RWPE2 (cell line): Measurements from ENCODE around the gene CORO2A.

Source experiments
- ATAC-seq: fragments of 200-7000 bp; cut with Tn5 transposase; 3 replicates; pipeline ENCODE4 v1.9.1; 2021; ENCODE audit warnings: low read depth
- DNase-seq: peaks from one replicate; pipeline ENCODE4 v3.0.0-alpha.2; 2020; ENCODE audit warnings: low spot score
- H3K27ac ChIP-seq: fragments of 450-650 bp; 2 replicates; pipeline ENCODE4 v1.5.1; 2017; ENCODE audit warnings: mild to moderate bottlenecking; ENCODE audit not compliant: poor library complexity, severe bottlenecking
- H3K27me3 ChIP-seq: fragments of 250-450 bp; sonication (Bioruptor Pico); 2 replicates; pipeline ENCODE4 v1.5.1; 2021; ENCODE audit warnings: mild to moderate bottlenecking, moderate library complexity; ENCODE audit not compliant: insufficient read depth, poor library complexity, severe bottlenecking
- H3K36me3 ChIP-seq: fragments of 250-450 bp; sonication (Bioruptor Pico); 2 replicates; pipeline ENCODE4 v1.5.1; 2020; ENCODE audit warnings: low read depth, mild to moderate bottlenecking, moderate library complexity
- H3K4me1 ChIP-seq: fragments of 250-450 bp; sonication (Bioruptor Pico); 2 replicates; pipeline ENCODE4 v1.5.1; 2021; ENCODE audit warnings: mild to moderate bottlenecking, moderate library complexity; ENCODE audit not compliant: insufficient read depth, poor library complexity, severe bottlenecking
- H3K4me3 ChIP-seq: fragments of 250-450 bp; sonication (Bioruptor Pico); 2 replicates; pipeline ENCODE4 v1.5.1; 2021; ENCODE audit warnings: mild to moderate bottlenecking, moderate library complexity; ENCODE audit not compliant: severe bottlenecking
- H3K9me3 ChIP-seq: fragments of 250-450 bp; sonication (Bioruptor Pico); 2 replicates; pipeline ENCODE4 v1.5.1; 2021; ENCODE audit warnings: mild to moderate bottlenecking, moderate library complexity; ENCODE audit not compliant: severe bottlenecking
- TF ChIP-seq, protein P1 (sequence below): fragments of 450-650 bp; IDR thresholded peaks from one replicate; pipeline ENCODE4 v1.5.1; 2017; ENCODE audit warnings: mild to moderate bottlenecking, moderate library complexity; ENCODE audit not compliant: poor library complexity, severe bottlenecking

CORO2A gene

GRCh38 chr9:98209530-98209929, 17.1 kb upstream of the CORO2A start:
- no peak for ATAC-seq

GRCh38 chr9:98208635-98209034, 16.2 kb upstream of the CORO2A start:
- no peak overlapping the region for H3K4me3 ChIP-seq
- ATAC-seq (no peak), DNase-seq (no peak)
- TF ChIP-seq, protein P1, sequence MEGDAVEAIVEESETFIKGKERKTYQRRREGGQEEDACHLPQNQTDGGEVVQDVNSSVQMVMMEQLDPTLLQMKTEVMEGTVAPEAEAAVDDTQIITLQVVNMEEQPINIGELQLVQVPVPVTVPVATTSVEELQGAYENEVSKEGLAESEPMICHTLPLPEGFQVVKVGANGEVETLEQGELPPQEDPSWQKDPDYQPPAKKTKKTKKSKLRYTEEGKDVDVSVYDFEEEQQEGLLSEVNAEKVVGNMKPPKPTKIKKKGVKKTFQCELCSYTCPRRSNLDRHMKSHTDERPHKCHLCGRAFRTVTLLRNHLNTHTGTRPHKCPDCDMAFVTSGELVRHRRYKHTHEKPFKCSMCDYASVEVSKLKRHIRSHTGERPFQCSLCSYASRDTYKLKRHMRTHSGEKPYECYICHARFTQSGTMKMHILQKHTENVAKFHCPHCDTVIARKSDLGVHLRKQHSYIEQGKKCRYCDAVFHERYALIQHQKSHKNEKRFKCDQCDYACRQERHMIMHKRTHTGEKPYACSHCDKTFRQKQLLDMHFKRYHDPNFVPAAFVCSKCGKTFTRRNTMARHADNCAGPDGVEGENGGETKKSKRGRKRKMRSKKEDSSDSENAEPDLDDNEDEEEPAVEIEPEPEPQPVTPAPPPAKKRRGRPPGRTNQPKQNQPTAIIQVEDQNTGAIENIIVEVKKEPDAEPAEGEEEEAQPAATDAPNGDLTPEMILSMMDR: no peak
- H3K27me3 ChIP-seq: no peaks in the 10 kb centered on the region
- H3K36me3 ChIP-seq: peaks cover 90% of the 10 kb centered on the region
- H3K27ac ChIP-seq: peak overlapping the region; percentile 10
- peaks cover 6% of the 10 kb centered on the region for H3K4me1 ChIP-seq
- no peaks in the 10 kb centered on the region for H3K9me3 ChIP-seq

More at GRCh38 chr9:98209530-98209929, 17.1 kb upstream of the CORO2A start:
- H3K36me3 ChIP-seq: peaks cover 84% of the 10 kb centered on the region
- no peak overlapping the region for H3K4me3 ChIP-seq
- DNase-seq: no peak
- H3K27me3 ChIP-seq: no peaks in the 10 kb centered on the region
- H3K27ac ChIP-seq: no peak overlapping the region
- H3K4me1 ChIP-seq: peaks cover 6% of the 10 kb centered on the region
- no peaks in the 10 kb centered on the region for H3K9me3 ChIP-seq
- TF ChIP-seq, protein P1: no peak

DNA sequence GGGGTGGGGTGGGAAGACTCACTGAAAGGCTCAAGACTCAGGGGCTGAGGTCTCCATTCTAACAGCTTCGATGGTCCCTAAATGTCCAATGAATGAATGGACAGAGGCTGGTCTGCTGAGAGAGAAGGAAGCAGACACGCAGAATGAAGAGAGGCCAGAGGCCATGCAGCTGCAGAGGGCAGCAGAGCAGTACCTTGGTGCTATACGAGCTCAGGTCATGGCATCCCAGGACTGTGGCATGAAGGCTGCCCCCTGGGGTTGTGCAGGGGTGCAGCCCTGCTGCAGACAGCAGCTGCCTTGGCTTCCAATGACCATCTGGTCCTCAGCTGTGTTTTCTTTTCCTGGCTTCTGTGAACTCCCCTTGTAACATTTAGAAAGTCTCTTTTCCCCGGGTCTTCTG, 15.2 kb upstream of the CORO2A start:
- no peak overlapping the region for H3K4me3 ChIP-seq
- DNase-seq (no peak), ATAC-seq (no peak)
- no peaks in the 10 kb centered on the region for H3K27me3 ChIP-seq
- H3K9me3 ChIP-seq: no peaks in the 10 kb centered on the region
- TF ChIP-seq, protein P1: no peak
- peak overlapping the region; percentile 10 for H3K27ac ChIP-seq
- peaks cover 6% of the 10 kb centered on the region for H3K4me1 ChIP-seq
- H3K36me3 ChIP-seq: peaks cover 90% of the 10 kb centered on the region

DNA sequence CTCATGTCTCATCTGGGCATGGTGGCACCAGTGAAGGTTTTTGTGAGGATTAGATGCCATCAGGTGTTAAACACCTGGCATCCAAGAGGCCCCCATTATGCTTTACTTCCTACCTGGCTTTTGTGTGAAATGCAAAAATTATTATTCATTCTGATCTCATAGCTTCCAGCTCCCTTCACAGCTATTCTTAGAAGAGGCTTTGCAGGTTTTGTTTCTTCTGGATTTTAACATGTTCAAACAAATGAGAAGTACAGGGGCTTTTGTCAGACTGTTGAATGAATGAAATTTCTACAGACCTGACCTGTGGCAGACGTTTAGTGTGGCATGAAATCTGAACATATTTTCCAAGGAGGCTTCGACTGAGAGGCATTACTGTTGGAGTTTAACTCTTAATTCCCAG, 14.3 kb upstream of the CORO2A start:
- peak overlapping the region; percentile 10 for H3K27ac ChIP-seq
- no peak for DNase-seq
- TF ChIP-seq, protein P1: no peak
- no peak for ATAC-seq
- no peaks in the 10 kb centered on the region for H3K9me3 ChIP-seq
- H3K4me3 ChIP-seq: no peak overlapping the region
- H3K36me3 ChIP-seq: peaks cover 89% of the 10 kb centered on the region
- peaks cover 6% of the 10 kb centered on the region for H3K4me1 ChIP-seq
- H3K27me3 ChIP-seq: no peaks in the 10 kb centered on the region

GRCh38 chr9:98204692-98205091, 12.3 kb upstream of the CORO2A start:
- H3K9me3 ChIP-seq: no peaks in the 10 kb centered on the region
- DNase-seq: no peak
- TF ChIP-seq, protein P1: no peak
- H3K27me3 ChIP-seq: no peaks in the 10 kb centered on the region
- ATAC-seq: no peak
- peak overlapping the region; percentile 10 for H3K27ac ChIP-seq
- H3K36me3 ChIP-seq: peaks cover 73% of the 10 kb centered on the region
- H3K4me1 ChIP-seq: peaks cover 6% of the 10 kb centered on the region
- no peak overlapping the region for H3K4me3 ChIP-seq
